Stomach smooth muscle (tissue), 2 donors: ENCODE results near the gene MSRB2.

Source experiments
- H3K27ac ChIP-seq: one replicate; pipeline ENCODE4 v1.7.0; 2013; ENCODE audit warnings: mild to moderate bottlenecking, low read length, inconsistent platforms
- H3K27me3 ChIP-seq, 2 donors: one replicate each; pipeline ENCODE4 v1.7.0; 2013; ENCODE audit warnings: low read length in 2 of 2; ENCODE audit not compliant: insufficient read depth in 2 of 2, control insufficient read depth in 1 of 2
- H3K36me3 ChIP-seq, 2 donors: one replicate each; pipeline ENCODE4 v1.7.0; 2013; ENCODE audit warnings: low read length in 2 of 2; ENCODE audit not compliant: control insufficient read depth in 2 of 2, insufficient read depth in 2 of 2
- H3K4me1 ChIP-seq: one replicate; pipeline ENCODE4 v1.7.0; 2013; ENCODE audit warnings: low read length; ENCODE audit not compliant: control insufficient read depth, insufficient read depth
- H3K4me3 ChIP-seq, 2 donors: one replicate each; pipeline ENCODE4 v1.7.0; 2013; ENCODE audit warnings: low read length in 2 of 2
- H3K9ac ChIP-seq, 2 donors: one replicate each; pipeline ENCODE4 v1.7.0; 2013; ENCODE audit warnings: low read length in 2 of 2, mild to moderate bottlenecking in 1 of 2
- H3K9me3 ChIP-seq, 2 donors: one replicate each; pipeline ENCODE4 v1.7.0; 2013; ENCODE audit warnings: low read length in 2 of 2; ENCODE audit not compliant: control insufficient read depth in 2 of 2
- donor health status: healthy.
- donor health status: Pancreatic carcinoma.

Gene MSRB2

GRCh38 chr10:23095404-23095965 lies at the start of gene MSRB2:
MSRB2 (plus strand) TSS chr10:23095579; CDS start chr10:23095609, 30 bp downstream.
- Histone ChIP-seq H3K4me1 (peaks cover 10% of the 10 kb centered on the region), H3K27me3 (no peaks in the 10 kb centered on the region), H3K9ac (peak within 1 kb of the TSS; percentile 89 to 91), H3K27ac (peak within 1 kb of the TSS; percentile 94), H3K36me3 (no peaks in the 10 kb centered on the region), H3K9me3 (peaks cover 0 to 2% of the 10 kb centered on the region in 2 donors), H3K4me3 (peak within 1 kb of the TSS; percentile 78 to 82)

- no peak overlapping the region for H3K27ac ChIP-seq
- no peak overlapping the region for H3K9ac ChIP-seq
- H3K27me3 ChIP-seq: peaks cover 0 to 2% of the 10 kb centered on the region in 2 donors
- H3K4me1 ChIP-seq: peaks cover 4% of the 10 kb centered on the region
- H3K9me3 ChIP-seq: no peaks in the 10 kb centered on the region
- no peaks in the 10 kb centered on the region for H3K36me3 ChIP-seq
- no peak overlapping the region for H3K4me3 ChIP-seq
Observed at GRCh38 chr10:23046027-23046426, 49.4 kb upstream of the MSRB2 start.

- H3K4me3 ChIP-seq: no peak overlapping the region
- H3K9ac ChIP-seq: no peak overlapping the region
- H3K36me3 ChIP-seq: no peaks in the 10 kb centered on the region
- peak overlapping the region; percentile 31 for H3K27ac ChIP-seq
- peaks cover 0 to 2% of the 10 kb centered on the region in 2 donors for H3K27me3 ChIP-seq
- H3K4me1 ChIP-seq: peaks cover 4% of the 10 kb centered on the region
- H3K9me3 ChIP-seq: no peaks in the 10 kb centered on the region
Observed at GRCh38 chr10:23047201-23048050, 48.0 kb upstream of the MSRB2 start.

- no peak overlapping the region for H3K4me3 ChIP-seq
- H3K36me3 ChIP-seq: no peaks in the 10 kb centered on the region
- peaks cover 4% of the 10 kb centered on the region for H3K4me1 ChIP-seq
- no peaks in the 10 kb centered on the region for H3K9me3 ChIP-seq
- H3K27me3 ChIP-seq: peaks cover 0 to 2% of the 10 kb centered on the region in 2 donors
- H3K27ac ChIP-seq: no peak overlapping the region
- no peak overlapping the region for H3K9ac ChIP-seq
Observed at GRCh38 chr10:23048191-23048590, 47.2 kb upstream of the MSRB2 start.

GRCh38 chr10:23051278-23051677 lies 44.1 kb upstream of the MSRB2 start:
- Histone ChIP-seq H3K27me3 (peaks cover 0 to 2% of the 10 kb centered on the region in 2 donors), H3K27ac (no peak overlapping the region)

GRCh38 chr10:23051855-23052331 lies 43.5 kb upstream of the MSRB2 start:
- Histone ChIP-seq H3K9ac (no peak overlapping the region), H3K9me3 (no peaks in the 10 kb centered on the region), H3K4me1 (peaks cover 4% of the 10 kb centered on the region), H3K36me3 (no peaks in the 10 kb centered on the region), H3K27ac (no peak overlapping the region), H3K4me3 (no peak overlapping the region), H3K27me3 (peaks cover 0 to 2% of the 10 kb centered on the region in 2 donors)

More at GRCh38 chr10:23051278-23051677, 44.1 kb upstream of the MSRB2 start:
- Histone ChIP-seq H3K9ac (no peak overlapping the region), H3K4me1 (peaks cover 4% of the 10 kb centered on the region), H3K36me3 (no peaks in the 10 kb centered on the region), H3K4me3 (no peak overlapping the region), H3K9me3 (no peaks in the 10 kb centered on the region)

GRCh38 chr10:23053036-23053435 lies 42.3 kb upstream of the MSRB2 start:
- Histone ChIP-seq H3K36me3 (no peaks in the 10 kb centered on the region), H3K4me3 (no peak overlapping the region), H3K9me3 (no peaks in the 10 kb centered on the region), H3K27ac (no peak overlapping the region), H3K4me1 (no peaks in the 10 kb centered on the region), H3K9ac (no peak overlapping the region), H3K27me3 (no peaks in the 10 kb centered on the region)

GRCh38 chr10:23055424-23056185 lies 39.8 kb upstream of the MSRB2 start:
- no peaks in the 10 kb centered on the region for H3K36me3 ChIP-seq
- H3K4me1 ChIP-seq: no peaks in the 10 kb centered on the region
- H3K27ac ChIP-seq: no peak overlapping the region
- H3K27me3 ChIP-seq: no peaks in the 10 kb centered on the region
- H3K4me3 ChIP-seq: no peak overlapping the region
- no peak overlapping the region for H3K9ac ChIP-seq
- peaks cover 0 to 2% of the 10 kb centered on the region in 2 donors for H3K9me3 ChIP-seq

- Histone ChIP-seq H3K4me1 (no peaks in the 10 kb centered on the region), H3K27me3 (no peaks in the 10 kb centered on the region), H3K9ac (no peak overlapping the region)
Observed at GRCh38 chr10:23056186-23056579, 39.2 kb upstream of the MSRB2 start.

GRCh38 chr10:23058366-23058765 lies 37.0 kb upstream of the MSRB2 start:
- Histone ChIP-seq H3K27me3 (no peaks in the 10 kb centered on the region), H3K27ac (no peak overlapping the region), H3K4me3 (no peak overlapping the region), H3K9me3 (peaks cover 0 to 2% of the 10 kb centered on the region in 2 donors), H3K9ac (no peak overlapping the region), H3K36me3 (no peaks in the 10 kb centered on the region), H3K4me1 (no peaks in the 10 kb centered on the region)

More at GRCh38 chr10:23056186-23056579, 39.2 kb upstream of the MSRB2 start:
- Histone ChIP-seq H3K9me3 (peaks cover 0 to 2% of the 10 kb centered on the region in 2 donors), H3K27ac (no peak overlapping the region), H3K36me3 (no peaks in the 10 kb centered on the region), H3K4me3 (no peak overlapping the region)
